Erythroblast (primary cell): ENCODE data around the gene DENND4A.

ENCODE experiments used
- GATA1 ChIP-seq: IDR thresholded peaks from 2 replicates; pipeline ENCODE4 v1.6.1; 2011; ENCODE audit warnings: low read depth, mild to moderate bottlenecking, control low read depth, low read length, moderate library complexity
- POLR2A ChIP-seq: IDR thresholded peaks from 2 replicates; pipeline ENCODE4 v1.6.1; 2011; ENCODE audit warnings: mild to moderate bottlenecking, low read length

GRCh38 chr15:65638681-65639089, 153.4 kb downstream of the DENND4A start:
- TF ChIP-seq POLR2A (no peak), GATA1 (no peak)
